Limb (tissue), 2 donors: ENCODE measurements around the gene FAM20C.
A peak's percentile ranks its signal among the peaks of the same experiment; 100 is the strongest.

Source experiments
- DNase-seq, 2 donors: peaks; one replicate each; pipeline ENCODE4 v3.0.0-alpha.2; 2016; ENCODE audit errors: extremely low spot score in 2 of 2

Gene FAM20C

GRCh38 chr7:208130-208673 is 15.8 kb downstream of the FAM20C start:
- DNase-seq: no peak

- DNase-seq: no peak
These were observed 16.4 kb downstream of the FAM20C start for GRCh38 chr7:208816-209215.

GRCh38 chr7:209416-209815 is 17.0 kb downstream of the FAM20C start:
- DNase-seq: no peak

GRCh38 chr7:209906-210305 is 17.5 kb downstream of the FAM20C start:
- DNase-seq: no peak

GRCh38 chr7:210401-210925 is 18.1 kb downstream of the FAM20C start:
- no peak for DNase-seq

GRCh38 chr7:211033-211714 is 18.8 kb downstream of the FAM20C start:
- DNase-seq: no peak

- no peak for DNase-seq
These were observed 19.3 kb downstream of the FAM20C start for GRCh38 chr7:211715-212058.

- DNase-seq: no peak
These were observed 20.4 kb downstream of the FAM20C start for GRCh38 chr7:212754-213153.

- DNase-seq: no peak
These were observed 21.1 kb downstream of the FAM20C start for GRCh38 chr7:213324-213993.

- DNase-seq: no peak
These were observed 22.2 kb downstream of the FAM20C start for GRCh38 chr7:214410-215212.

GRCh38 chr7:216360-217300 is 24.3 kb downstream of the FAM20C start:
- peak; percentile 66 to 84 for DNase-seq

- no peak for DNase-seq
These were observed 25.4 kb downstream of the FAM20C start for GRCh38 chr7:217781-218180.

GRCh38 chr7:218316-218715 is 25.9 kb downstream of the FAM20C start:
- DNase-seq: no peak

GRCh38 chr7:218896-219580 is 26.7 kb downstream of the FAM20C start:
- DNase-seq: no peak

GRCh38 chr7:219581-220150 is 27.3 kb downstream of the FAM20C start:
- DNase-seq: no peak

- no peak for DNase-seq
These were observed 27.9 kb downstream of the FAM20C start for GRCh38 chr7:220151-220841.

GRCh38 chr7:221978-222715 is 29.8 kb downstream of the FAM20C start:
- DNase-seq: no peak

GRCh38 chr7:222716-223041 is 30.3 kb downstream of the FAM20C start:
- no peak for DNase-seq
